Activated T-helper 1 cell treated with anti-CD3 and anti-CD28 coated beads, Interleukin-12 subunit alpha, Interleukin-12 subunit beta, Interleukin-2, Interleukin-4 antibody, amounts not matched to agents 30 ng/mL and 10 ng/mL and 1 ng/mL, durations not matched to agents 14 hours and 24 hours and 36 hours (primary cell): ENCODE results near the gene ATP8A1. TPM values are rescaled to one million over a fixed set of nuclear protein-coding genes. Genes with fewer than 3 reads are reported as not detected.

Experiments used
- DNase-seq: peaks from one replicate; pipeline ENCODE4 v3.0.0; 2021; ENCODE audit warnings: low spot score
- H3K27ac Mint-ChIP-seq: one replicate; pipeline ENCODE4 v1.8.0; 2021; ENCODE audit warnings: mild to moderate bottlenecking, mixed read lengths
- H3K27me3 Mint-ChIP-seq: one replicate; pipeline ENCODE4 v1.8.0; 2022; ENCODE audit warnings: mild to moderate bottlenecking, moderate library complexity, mixed read lengths; ENCODE audit not compliant: insufficient read depth
- H3K36me3 Mint-ChIP-seq: one replicate; pipeline ENCODE4 v1.8.0; 2021; ENCODE audit warnings: low read depth, mixed read lengths
- H3K4me1 Mint-ChIP-seq: one replicate; pipeline ENCODE4 v1.8.0; 2021; ENCODE audit warnings: low read depth, mixed read lengths
- H3K4me3 Mint-ChIP-seq: one replicate; pipeline ENCODE4 v1.8.0; 2021; ENCODE audit warnings: mild to moderate bottlenecking, moderate library complexity, mixed read lengths
- H3K9me3 Mint-ChIP-seq: one replicate; pipeline ENCODE4 v1.8.0; 2021; ENCODE audit warnings: mixed read lengths
- intact Hi-C: fragments of 100-400 bp; cut with micrococcal nuclease; formaldehyde crosslinking; loops from one replicate; pipeline ENCODE4 v1.15.1; 2024
- total RNA-seq: library from RNA; stranded (reverse); gene quantifications from 2 replicates; pipeline ENCODE4 v1.2.3, GENCODE V29; 2022

Gene ATP8A1
- total RNA-seq, 1 donor from 2014 or later, result 18.2 TPM

DNA sequence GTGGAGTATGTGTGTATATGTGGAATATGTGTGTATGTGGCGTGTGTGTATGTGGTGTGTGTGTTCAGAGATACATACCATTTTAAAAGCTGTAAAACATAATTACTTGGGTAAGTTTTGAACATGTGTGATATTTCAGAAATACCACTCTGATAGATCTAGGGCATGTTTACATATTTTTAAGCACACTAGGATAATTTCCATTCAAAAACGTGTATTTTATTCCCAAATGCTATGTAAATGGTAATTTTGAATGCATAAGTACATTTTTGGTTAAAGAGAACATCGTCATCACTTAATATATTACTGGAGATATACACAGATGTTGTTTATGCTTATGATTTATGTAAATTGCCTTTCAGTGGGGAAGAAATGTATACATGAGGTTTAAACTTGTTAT lies 294.3 kb downstream of the ATP8A1 start:
- Mint-ChIP-seq H3K4me1 (no peaks in the 10 kb centered on the region), H3K36me3 (no peaks in the 10 kb centered on the region), H3K27me3 (peaks cover 20% of the 10 kb centered on the region), H3K9me3 (no peaks in the 10 kb centered on the region), H3K4me3 (no peak overlapping the region), H3K27ac (no peak overlapping the region)
- intact Hi-C loops, result no loop called here
- DNase-seq, result no peak

DNA sequence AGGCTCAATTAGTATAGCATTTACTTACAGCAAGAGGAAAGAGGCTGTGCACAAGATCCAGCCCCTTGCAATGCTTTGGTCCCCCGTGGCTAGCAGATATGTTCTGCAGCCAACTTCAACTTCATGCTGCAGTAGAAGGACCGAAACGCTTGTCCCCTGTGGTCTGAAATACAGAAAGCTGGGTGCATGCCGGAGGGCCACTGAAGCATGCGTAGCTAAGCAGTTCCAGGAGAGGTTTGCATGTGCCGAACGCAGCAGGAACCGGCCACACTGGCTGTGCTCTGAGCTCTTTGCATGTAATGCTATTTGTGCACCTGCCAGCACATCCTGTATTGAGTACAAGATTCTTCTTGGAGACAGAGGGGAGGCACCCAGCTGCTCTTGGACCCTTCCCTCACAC lies 295.4 kb downstream of the ATP8A1 start:
- no peak for DNase-seq
- H3K4me1 Mint-ChIP-seq, result no peaks in the 10 kb centered on the region
- peaks cover 26% of the 10 kb centered on the region for H3K27me3 Mint-ChIP-seq
- H3K27ac Mint-ChIP-seq, result no peak overlapping the region
- no peaks in the 10 kb centered on the region for H3K9me3 Mint-ChIP-seq
- H3K4me3 Mint-ChIP-seq, result no peak overlapping the region
- H3K36me3 Mint-ChIP-seq, result no peaks in the 10 kb centered on the region
- intact Hi-C loops, result no loop called here

DNA sequence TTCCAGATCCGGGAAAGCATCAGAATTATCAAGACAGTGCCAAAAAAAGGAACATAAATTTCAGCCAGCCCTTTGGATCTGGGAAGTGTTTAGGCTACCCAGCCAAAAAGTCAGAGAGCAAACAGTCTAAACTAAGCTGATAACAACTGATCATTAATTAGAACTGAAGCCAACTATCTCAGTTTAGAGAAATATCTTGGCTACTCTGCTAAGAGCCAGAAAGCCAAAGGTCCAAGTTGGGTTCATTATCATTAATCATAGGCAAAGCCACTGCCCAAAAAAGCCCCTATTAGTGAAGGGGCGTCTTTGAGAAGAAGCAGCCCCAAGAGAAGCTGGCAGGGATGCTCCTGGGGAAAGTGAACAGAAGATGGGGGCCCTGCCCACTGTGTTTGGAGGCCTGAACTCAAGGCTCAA lies 296.6 kb downstream of the ATP8A1 start:
- DNase-seq, result no peak
- Mint-ChIP-seq H3K27me3 (peaks cover 36% of the 10 kb centered on the region), H3K9me3 (no peaks in the 10 kb centered on the region), H3K4me1 (no peaks in the 10 kb centered on the region), H3K27ac (no peak overlapping the region), H3K4me3 (no peak overlapping the region), H3K36me3 (no peaks in the 10 kb centered on the region)
- intact Hi-C loops, result no loop called here

DNA sequence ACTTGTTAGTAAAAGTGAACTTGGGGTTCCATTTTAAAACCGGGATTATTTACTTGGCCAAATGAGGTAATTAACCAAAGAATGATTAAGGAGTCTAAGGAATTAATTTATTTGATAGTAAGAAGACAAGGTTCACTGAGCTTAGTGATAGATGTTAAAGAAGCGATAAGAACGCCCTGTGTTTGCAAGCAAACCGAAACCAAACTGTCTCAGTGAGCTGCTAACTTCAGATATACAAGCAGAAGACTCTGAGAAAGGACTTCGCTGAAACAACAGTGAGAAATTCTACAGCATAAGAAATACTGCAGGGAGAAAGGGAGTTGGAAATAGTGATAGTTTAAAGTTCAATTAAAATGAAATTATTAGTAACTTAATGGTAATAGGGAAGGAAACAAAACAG lies 297.2 kb downstream of the ATP8A1 start:
- no peaks in the 10 kb centered on the region for H3K9me3 Mint-ChIP-seq
- no peak overlapping the region for H3K4me3 Mint-ChIP-seq
- no peaks in the 10 kb centered on the region for H3K4me1 Mint-ChIP-seq
- no peak for DNase-seq
- peaks cover 40% of the 10 kb centered on the region for H3K27me3 Mint-ChIP-seq
- no peaks in the 10 kb centered on the region for H3K36me3 Mint-ChIP-seq
- intact Hi-C loops, result no loop called here
- H3K27ac Mint-ChIP-seq, result no peak overlapping the region

Other genes with a start within 250 kb of the ATP8A1 start
- gene GRXCR1, start 235.6 kb upstream of the ATP8A1 start, total RNA-seq, result not detected in 2 replicates